ENCODE measurements around the gene HOOK2.

DNA sequence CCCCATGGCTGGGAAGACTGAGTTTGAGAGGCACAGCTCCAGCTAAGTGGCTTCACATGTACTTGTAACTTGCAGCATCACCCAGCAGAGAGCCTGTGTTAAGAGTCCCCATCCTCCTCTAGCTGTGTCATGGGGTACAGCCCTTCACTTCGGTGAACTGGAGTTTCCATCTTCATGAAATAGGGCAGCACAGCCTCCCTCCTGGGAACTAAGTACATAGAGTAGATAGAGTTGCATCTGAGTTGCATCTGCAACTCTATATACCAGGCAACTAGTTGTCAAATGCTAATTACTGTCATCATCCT is 25.1 kb upstream of the HOOK2 start:
- TF ChIP-seq, protein P1, sequence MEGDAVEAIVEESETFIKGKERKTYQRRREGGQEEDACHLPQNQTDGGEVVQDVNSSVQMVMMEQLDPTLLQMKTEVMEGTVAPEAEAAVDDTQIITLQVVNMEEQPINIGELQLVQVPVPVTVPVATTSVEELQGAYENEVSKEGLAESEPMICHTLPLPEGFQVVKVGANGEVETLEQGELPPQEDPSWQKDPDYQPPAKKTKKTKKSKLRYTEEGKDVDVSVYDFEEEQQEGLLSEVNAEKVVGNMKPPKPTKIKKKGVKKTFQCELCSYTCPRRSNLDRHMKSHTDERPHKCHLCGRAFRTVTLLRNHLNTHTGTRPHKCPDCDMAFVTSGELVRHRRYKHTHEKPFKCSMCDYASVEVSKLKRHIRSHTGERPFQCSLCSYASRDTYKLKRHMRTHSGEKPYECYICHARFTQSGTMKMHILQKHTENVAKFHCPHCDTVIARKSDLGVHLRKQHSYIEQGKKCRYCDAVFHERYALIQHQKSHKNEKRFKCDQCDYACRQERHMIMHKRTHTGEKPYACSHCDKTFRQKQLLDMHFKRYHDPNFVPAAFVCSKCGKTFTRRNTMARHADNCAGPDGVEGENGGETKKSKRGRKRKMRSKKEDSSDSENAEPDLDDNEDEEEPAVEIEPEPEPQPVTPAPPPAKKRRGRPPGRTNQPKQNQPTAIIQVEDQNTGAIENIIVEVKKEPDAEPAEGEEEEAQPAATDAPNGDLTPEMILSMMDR (conservative IDR thresholded peaks at IDR 0.05; ENCODE audit: low read length) = no peak
- TF ChIP-seq EZH2phosphoT487 (IDR thresholded peaks at IDR 0.05; ENCODE audit: borderline replicate concordance) = no peak
